Sigmoid colon (tissue), 7 donors: ENCODE results near the gene NIP7. TPM values are rescaled to one million over a fixed set of nuclear protein-coding genes. Genes with fewer than 3 reads are reported as not detected.
"Not testable (repeated sequence)": the region's sequence is repeated elsewhere in the genome, so short reads cannot be mapped to it uniquely, and the experiment has no call there.

Source experiments
- DNase-seq: peaks from one replicate; pipeline ENCODE4 v3.0.0-alpha.2; 2019
- H3K27ac ChIP-seq, 4 donors: fragments of 200-600 bp; sonication (generic); one replicate each; pipeline ENCODE4 v1.5.1; 2016 to 2019; ENCODE audit warnings: mild to moderate bottlenecking in 1 of 4
- H3K27me3 ChIP-seq, 3 donors: fragments of 200-600 bp; sonication (generic); one replicate each; pipeline ENCODE4 v1.5.1; 2019; ENCODE audit warnings: mild to moderate bottlenecking in 1 of 3
- H3K36me3 ChIP-seq, 4 donors: fragments of 200-600 bp; sonication (generic); one replicate each; pipeline ENCODE4 v1.5.1; 2016 to 2019
- H3K4me1 ChIP-seq, 4 donors: fragments of 200-600 bp; sonication (generic); one replicate each; pipeline ENCODE4 v1.5.1; 2017 to 2019
- H3K4me3 ChIP-seq, 4 donors: fragments of 200-600 bp; sonication (generic); one replicate each; pipeline ENCODE4 v1.5.1; 2017 to 2019; ENCODE audit warnings: mild to moderate bottlenecking in 2 of 4, moderate library complexity in 1 of 4
- H3K9me3 ChIP-seq, 4 donors: fragments of 200-600 bp in 3 of 4; sonication (generic) in 3 of 4; one replicate each; pipeline versions ENCODE4 v1.5.1 to v1.6.1; 2013 to 2019
- EP300 ChIP-seq, 4 donors: sonication (generic); formaldehyde crosslinking; IDR thresholded peaks; one replicate each; pipeline ENCODE4 v1.6.1; 2017; ENCODE audit warnings: antibody characterized with exemption in 4 of 4
- POLR2A ChIP-seq, 2 donors: fragments of 450-650 bp; IDR thresholded peaks; one replicate each; pipeline ENCODE4 v1.6.1; 2016; ENCODE audit warnings: antibody characterized with exemption in 2 of 2, mild to moderate bottlenecking in 2 of 2, moderate library complexity in 2 of 2
- POLR2AphosphoS5 ChIP-seq, 4 donors: sonication (generic); formaldehyde crosslinking; IDR thresholded peaks; one replicate each; pipeline ENCODE4 v1.6.1; 2017; ENCODE audit warnings: antibody characterized with exemption in 4 of 4
- WGBS, 2 donors: extraction: QIAGEN DNeasy Blood & Tissue Kit; methylation state at CpG; one replicate each; pipeline ENCODE4 v1.1.7; 2013; 5-methylcytosine and 5-hydroxymethylcytosine counted together
- intact Hi-C: fragments of 100-400 bp; cut with DNase I; formaldehyde crosslinking; loops from one replicate; pipeline ENCODE4 v1.15.1; 2023
- polyA plus RNA-seq, 3 donors: library from polyadenylated mRNA; stranded (reverse); fragments of 200-250 nt; gene quantifications; one replicate each; pipeline ENCODE4 v1.2.3, GENCODE V29; 2013
- total RNA-seq, 4 donors: library from RNA; depleted of rRNA; stranded (reverse); fragments of >200 nt; gene quantifications; one replicate each; pipeline ENCODE4 v1.1.0, GENCODE V29; 2016
- TF ChIP-seq, protein P1 (sequence below), 4 experiments: fragments of 450-650 bp in 3 of 4; fragments of 200-600 bp in 1 of 4; IDR thresholded peaks; one replicate each; pipeline ENCODE4 v1.5.1; 2016 to 2019; ENCODE audit warnings: antibody characterized with exemption in 4 of 4, mild to moderate bottlenecking in 3 of 4, moderate library complexity in 2 of 4
- donor health status: healthy with polysubstance abuse.
- donor health status: Bipolar disorder and iron deficiency.
- donor health status: healthy.

NIP7 gene
- total and polyA plus RNA-seq, 7 donors: 6.9 to 23.8 (median 11.4) TPM

DNA sequence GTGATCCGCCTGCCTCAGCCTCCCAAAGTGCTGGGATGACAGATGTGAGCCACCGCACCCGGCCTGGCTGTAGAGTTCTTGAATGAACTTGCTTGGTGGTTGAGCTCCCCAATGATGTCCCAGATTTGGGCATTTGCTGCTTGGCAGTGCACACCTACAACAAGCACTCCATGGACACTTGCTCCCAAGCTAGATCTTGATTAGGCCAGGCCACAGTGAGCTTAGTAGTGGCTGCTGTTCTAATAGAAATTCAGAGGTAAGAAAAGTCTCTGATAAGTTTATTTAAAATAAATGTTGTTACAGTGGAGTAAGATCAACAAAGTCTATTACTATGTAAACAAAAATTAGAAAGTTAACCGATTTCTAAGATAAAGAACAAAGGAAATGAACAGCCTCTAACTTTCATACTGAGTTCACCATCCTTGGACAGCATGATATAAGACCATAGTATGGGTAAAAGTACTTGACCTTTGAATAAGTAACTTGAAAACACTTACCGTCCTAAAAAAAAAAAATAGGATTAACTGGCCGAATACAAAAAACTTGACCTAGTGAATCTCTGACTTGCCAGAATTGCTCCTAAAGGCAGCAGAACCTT lies 11.1 kb downstream of the NIP7 start:
- Histone ChIP-seq H3K9me3 (no peaks in the 10 kb centered on the region), H3K27me3 (no peaks in the 10 kb centered on the region), H3K36me3 (peaks cover 0 to 20% (median under 1%) of the 10 kb centered on the region in 4 donors), H3K4me3 (no peak overlapping the region), H3K27ac (no peak overlapping the region), H3K4me1 (no peaks in the 10 kb centered on the region)
- TF ChIP-seq EP300 (IDR thresholded peaks at IDR 0.05) (no peak), POLR2AphosphoS5 (IDR thresholded peaks at IDR 0.05) (no peak), POLR2A (IDR thresholded peaks at IDR 0.05) (no peak)
- TF ChIP-seq, protein P1, sequence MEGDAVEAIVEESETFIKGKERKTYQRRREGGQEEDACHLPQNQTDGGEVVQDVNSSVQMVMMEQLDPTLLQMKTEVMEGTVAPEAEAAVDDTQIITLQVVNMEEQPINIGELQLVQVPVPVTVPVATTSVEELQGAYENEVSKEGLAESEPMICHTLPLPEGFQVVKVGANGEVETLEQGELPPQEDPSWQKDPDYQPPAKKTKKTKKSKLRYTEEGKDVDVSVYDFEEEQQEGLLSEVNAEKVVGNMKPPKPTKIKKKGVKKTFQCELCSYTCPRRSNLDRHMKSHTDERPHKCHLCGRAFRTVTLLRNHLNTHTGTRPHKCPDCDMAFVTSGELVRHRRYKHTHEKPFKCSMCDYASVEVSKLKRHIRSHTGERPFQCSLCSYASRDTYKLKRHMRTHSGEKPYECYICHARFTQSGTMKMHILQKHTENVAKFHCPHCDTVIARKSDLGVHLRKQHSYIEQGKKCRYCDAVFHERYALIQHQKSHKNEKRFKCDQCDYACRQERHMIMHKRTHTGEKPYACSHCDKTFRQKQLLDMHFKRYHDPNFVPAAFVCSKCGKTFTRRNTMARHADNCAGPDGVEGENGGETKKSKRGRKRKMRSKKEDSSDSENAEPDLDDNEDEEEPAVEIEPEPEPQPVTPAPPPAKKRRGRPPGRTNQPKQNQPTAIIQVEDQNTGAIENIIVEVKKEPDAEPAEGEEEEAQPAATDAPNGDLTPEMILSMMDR (IDR thresholded peaks at IDR 0.05): no peak
- intact Hi-C loops: no loop called here
- no peak for DNase-seq
- 51 to 70% methylated on average over 6 of the region's 6 CpGs for WGBS, 2 donors

DNA sequence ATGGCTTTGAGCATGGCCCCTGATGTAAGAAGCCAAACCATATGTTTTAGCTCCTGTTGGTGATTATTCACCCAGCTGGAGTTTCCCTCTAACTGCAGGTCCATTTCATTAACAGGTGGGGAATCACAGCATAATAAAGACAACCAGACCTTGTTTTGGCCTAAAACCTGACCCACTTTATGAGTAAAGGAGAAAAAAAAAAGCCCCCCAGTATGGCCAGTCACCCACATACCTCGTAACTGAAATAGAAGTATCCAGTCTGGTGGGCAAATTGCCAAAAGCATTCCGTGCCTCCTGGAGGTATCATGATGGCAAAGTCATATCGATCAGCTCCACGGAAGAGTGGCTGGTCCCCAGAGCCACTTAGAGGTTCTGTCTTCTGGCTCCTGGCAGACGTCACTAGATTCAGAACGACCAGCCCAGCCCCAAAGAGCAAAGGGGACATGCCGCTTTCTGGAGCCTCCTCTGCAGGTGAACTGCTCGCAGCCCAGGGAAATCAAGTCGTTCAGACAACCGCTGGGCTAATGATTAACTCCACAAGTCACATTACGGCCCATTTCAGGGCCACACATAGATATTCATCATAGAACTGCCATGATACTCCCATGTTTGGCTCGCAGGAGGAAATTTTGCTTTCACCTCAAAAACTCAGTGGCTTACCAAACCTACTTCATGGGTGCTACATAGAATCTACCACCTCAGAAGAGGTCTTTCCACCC lies 11.9 kb downstream of the NIP7 start, which contains the start of gene TMED6:
Gene TMED6 (minus strand): TSS at position 478 of the 719 bp plus-strand sequence. CDS start 33 bp downstream, at position 445.
- H3K27ac ChIP-seq: no peak within 1 kb of the TSS
- no peak for DNase-seq
- WGBS, 2 donors: 22 to 69% methylated on average over 12 of the region's 12 CpGs
- intact Hi-C loops: no loop called here
- TF ChIP-seq EP300 (IDR thresholded peaks at IDR 0.05) (no peak), POLR2A (IDR thresholded peaks at IDR 0.05) (no peak), POLR2AphosphoS5 (IDR thresholded peaks at IDR 0.05) (no peak)
- TF ChIP-seq, protein P1 (IDR thresholded peaks at IDR 0.05): no peak
- no peaks in the 10 kb centered on the region for H3K9me3 ChIP-seq
- H3K4me1 ChIP-seq: no peaks in the 10 kb centered on the region
- peaks cover 0 to 20% (median 9%) of the 10 kb centered on the region in 4 donors for H3K36me3 ChIP-seq
- H3K27me3 ChIP-seq: no peaks in the 10 kb centered on the region
- no peak within 1 kb of the TSS for H3K4me3 ChIP-seq

DNA sequence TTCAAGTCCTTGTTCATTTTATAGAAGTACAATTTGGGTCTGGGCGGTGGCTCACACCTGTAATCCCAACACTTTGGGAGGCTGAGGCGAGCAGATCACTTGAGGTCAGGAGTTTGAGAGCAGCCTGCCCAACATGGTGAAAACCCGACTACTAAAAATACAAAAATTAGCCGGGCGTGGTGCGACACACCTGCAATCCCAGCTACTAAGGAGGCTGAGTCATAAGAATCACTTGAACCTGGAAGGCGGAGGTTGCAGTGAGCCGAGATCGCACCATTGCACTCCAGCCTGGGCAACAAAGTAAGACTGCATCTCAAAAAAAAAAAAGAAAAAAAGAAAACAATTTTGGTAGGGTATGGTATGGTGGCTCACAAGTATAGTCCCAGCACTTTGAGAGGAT lies 20.5 kb downstream of the NIP7 start:
- DNase-seq, H3K27me3 ChIP-seq, H3K27ac ChIP-seq, H3K4me3 ChIP-seq, intact Hi-C loops, H3K4me1 ChIP-seq, H3K9me3 ChIP-seq: not testable (repeated sequence)
- peaks cover 5 to 33% (median 21%) of the 10 kb centered on the region in 4 donors for H3K36me3 ChIP-seq
- WGBS, 2 donors: 73 to 92% methylated on average over 9 of the region's 9 CpGs

DNA sequence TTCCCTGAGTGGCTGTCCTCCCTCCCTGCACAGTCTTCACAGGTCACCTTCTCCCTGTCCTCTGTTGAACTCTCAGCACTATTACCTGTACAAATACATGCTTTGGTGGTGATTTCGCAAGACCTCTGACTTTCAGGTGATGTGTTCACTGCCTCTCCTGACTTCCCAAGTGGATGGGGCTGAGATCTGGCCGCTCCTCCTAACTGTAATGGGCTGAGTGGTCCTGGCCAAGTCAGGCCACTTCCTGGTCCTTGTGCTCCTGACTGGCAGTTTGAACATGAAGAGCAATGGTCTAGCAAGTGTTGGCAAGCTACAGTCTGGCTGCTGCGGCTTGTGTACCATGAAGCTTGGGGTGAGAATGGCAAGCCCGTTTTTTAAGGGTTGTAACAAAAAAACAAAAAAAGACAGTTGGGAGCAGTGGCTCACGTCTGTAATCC lies 23.7 kb downstream of the NIP7 start:
- 89 to 93% methylated on average over 5 of the region's 5 CpGs for WGBS, 2 donors
- H3K4me3 ChIP-seq: no peak overlapping the region
- H3K36me3 ChIP-seq: peaks cover 27 to 64% (median 38%) of the 10 kb centered on the region in 4 donors

DNA sequence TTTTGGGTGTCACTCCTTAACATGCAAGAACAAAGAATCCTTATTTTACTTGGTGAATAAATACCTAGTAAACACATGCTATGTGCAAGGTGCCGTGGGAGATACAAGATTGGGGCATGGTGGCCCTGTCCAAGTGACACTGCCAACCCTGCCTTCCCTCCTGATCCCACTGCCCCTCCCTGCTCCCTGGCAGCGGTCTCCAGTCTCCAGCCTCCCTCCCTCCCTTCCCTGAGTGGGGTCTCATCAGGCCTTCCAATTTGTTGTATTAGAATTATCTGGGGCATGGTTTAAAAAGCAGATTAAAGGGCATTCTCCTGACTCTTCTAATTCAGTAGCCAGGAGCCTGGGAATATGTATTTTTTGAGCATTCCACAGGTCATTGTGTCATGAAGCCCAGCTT lies 24.5 kb downstream of the NIP7 start:
- no peak for TF ChIP-seq EP300 (IDR thresholded peaks at IDR 0.05)
- TF ChIP-seq, protein P1 (IDR thresholded peaks at IDR 0.05): no peak
- TF ChIP-seq POLR2AphosphoS5 (IDR thresholded peaks at IDR 0.05): no peak
- TF ChIP-seq POLR2A (IDR thresholded peaks at IDR 0.05): no peak
- peaks cover 31 to 72% (median 44%) of the 10 kb centered on the region in 4 donors for H3K36me3 ChIP-seq
- H3K4me1 ChIP-seq: no peaks in the 10 kb centered on the region
- H3K4me3 ChIP-seq: no peak overlapping the region
- intact Hi-C loops: no loop called here
- DNase-seq: no peak
- H3K27me3 ChIP-seq: no peaks in the 10 kb centered on the region
- no peaks in the 10 kb centered on the region for H3K9me3 ChIP-seq
- H3K27ac ChIP-seq: no peak overlapping the region
- WGBS, 2 donors: 96% methylated on average over 2 of the region's 2 CpGs

More for the DNA sequence above, 23.7 kb downstream of the NIP7 start:
- Histone ChIP-seq H3K9me3 (no peaks in the 10 kb centered on the region), H3K27ac (no peak overlapping the region), H3K4me1 (no peaks in the 10 kb centered on the region), H3K27me3 (no peaks in the 10 kb centered on the region)
- TF ChIP-seq POLR2A (IDR thresholded peaks at IDR 0.05): no peak
- no peak for TF ChIP-seq EP300 (IDR thresholded peaks at IDR 0.05)
- no peak for TF ChIP-seq POLR2AphosphoS5 (IDR thresholded peaks at IDR 0.05)
- TF ChIP-seq, protein P1 (IDR thresholded peaks at IDR 0.05): no peak
- intact Hi-C loops: no loop called here
- no peak for DNase-seq
